ENCODE measurements around the gene XCR1.

XCR1 gene

DNA sequence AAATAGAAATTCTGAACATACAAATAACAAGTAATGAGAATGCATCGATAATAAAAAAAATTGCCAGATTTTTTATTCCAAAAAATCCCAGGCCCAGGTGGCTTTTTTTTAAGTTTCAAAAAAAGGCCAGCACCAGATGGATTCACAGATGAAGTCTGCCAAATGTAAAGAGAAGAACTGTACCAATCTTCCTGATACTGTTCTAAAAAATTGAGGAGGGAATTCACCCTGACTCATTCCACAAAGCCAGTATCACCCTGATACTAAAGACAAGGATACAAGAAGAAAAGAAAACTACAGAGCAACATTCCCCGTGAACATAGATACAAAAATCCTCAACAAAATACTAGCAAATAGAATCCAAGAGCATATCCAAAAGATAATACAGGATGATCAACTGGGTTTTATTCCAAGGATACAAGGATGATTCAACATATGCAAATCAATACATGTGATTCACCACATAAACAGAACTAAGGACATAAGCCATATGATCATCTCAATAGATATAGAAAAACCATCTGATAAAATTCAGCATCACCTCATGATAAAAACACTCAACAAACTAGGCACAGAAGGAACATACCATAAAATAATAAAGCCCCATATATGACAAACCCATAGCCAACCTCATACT lies 44.1 kb upstream of the XCR1 start:
- H3K27ac ChIP-seq (ENCODE audit: low read depth, low read length): no peak overlapping the region
- H3K36me3 ChIP-seq (ENCODE audit: control insufficient read depth, low read length): no peaks in the 10 kb centered on the region
- no peak for TF ChIP-seq EZH2phosphoT487 (IDR thresholded peaks at IDR 0.05; ENCODE audit: borderline replicate concordance, low read length)
- TF ChIP-seq, protein P1, sequence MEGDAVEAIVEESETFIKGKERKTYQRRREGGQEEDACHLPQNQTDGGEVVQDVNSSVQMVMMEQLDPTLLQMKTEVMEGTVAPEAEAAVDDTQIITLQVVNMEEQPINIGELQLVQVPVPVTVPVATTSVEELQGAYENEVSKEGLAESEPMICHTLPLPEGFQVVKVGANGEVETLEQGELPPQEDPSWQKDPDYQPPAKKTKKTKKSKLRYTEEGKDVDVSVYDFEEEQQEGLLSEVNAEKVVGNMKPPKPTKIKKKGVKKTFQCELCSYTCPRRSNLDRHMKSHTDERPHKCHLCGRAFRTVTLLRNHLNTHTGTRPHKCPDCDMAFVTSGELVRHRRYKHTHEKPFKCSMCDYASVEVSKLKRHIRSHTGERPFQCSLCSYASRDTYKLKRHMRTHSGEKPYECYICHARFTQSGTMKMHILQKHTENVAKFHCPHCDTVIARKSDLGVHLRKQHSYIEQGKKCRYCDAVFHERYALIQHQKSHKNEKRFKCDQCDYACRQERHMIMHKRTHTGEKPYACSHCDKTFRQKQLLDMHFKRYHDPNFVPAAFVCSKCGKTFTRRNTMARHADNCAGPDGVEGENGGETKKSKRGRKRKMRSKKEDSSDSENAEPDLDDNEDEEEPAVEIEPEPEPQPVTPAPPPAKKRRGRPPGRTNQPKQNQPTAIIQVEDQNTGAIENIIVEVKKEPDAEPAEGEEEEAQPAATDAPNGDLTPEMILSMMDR (IDR thresholded peaks at IDR 0.05; ENCODE audit: low read depth, low read length, poor library complexity, severe bottlenecking): no peak
- H3F3A ChIP-seq (ENCODE audit: control insufficient read depth, insufficient read depth): no peaks in the 10 kb centered on the region
- no peaks in the 10 kb centered on the region for H3K9me3 ChIP-seq (ENCODE audit: control insufficient read depth, insufficient read depth, low read length)
- H3K4me3 ChIP-seq (ENCODE audit: low read length): no peak overlapping the region
- H3K4me1 ChIP-seq (ENCODE audit: control insufficient read depth, low read length): no peaks in the 10 kb centered on the region
- H3K79me2 ChIP-seq (ENCODE audit: control insufficient read depth, low read length): no peaks in the 10 kb centered on the region
- no peak overlapping the region for H3K4me2 ChIP-seq (ENCODE audit: low read length)
- H3K27me3 ChIP-seq (ENCODE audit: control insufficient read depth, low read length): peaks cover 18% of the 10 kb centered on the region
- no peaks in the 10 kb centered on the region for H4K20me1 ChIP-seq (ENCODE audit: control insufficient read depth, insufficient read depth, low read depth, low read length)
- H3K9me2 ChIP-seq (replicated peaks; ENCODE audit: control insufficient read depth, low read length): no peaks in the 10 kb centered on the region

GRCh38 chr3:46070595-46071093 lies 43.4 kb upstream of the XCR1 start:
- no peak overlapping the region for H3K27ac ChIP-seq (ENCODE audit: low read depth, low read length)
- no peak overlapping the region for H3K4me2 ChIP-seq (ENCODE audit: low read length)
- no peak overlapping the region for H3K4me3 ChIP-seq (ENCODE audit: low read length)

DNA sequence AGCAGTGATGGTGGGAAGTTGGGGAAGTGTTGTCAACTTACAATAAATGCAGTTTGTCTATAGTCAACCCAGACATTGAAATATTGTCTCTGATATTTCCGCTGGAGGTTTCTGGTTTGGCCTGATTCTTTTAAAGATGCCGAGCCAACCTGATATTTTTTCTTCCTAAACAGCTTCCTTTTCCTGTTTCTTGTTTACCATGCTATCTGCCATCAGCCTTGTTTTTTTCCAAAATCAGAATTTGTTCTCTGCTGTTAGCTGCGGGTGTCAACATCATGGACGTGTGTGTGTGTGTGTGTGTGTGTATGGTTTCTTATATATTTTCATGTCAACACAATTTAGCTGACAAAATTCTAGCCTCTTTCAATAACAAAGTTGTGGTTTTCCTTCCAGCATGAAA lies 41.2 kb upstream of the XCR1 start:
- H3F3A ChIP-seq (ENCODE audit: control insufficient read depth, insufficient read depth): no peaks in the 10 kb centered on the region
- TF ChIP-seq, protein P1 (IDR thresholded peaks at IDR 0.05; ENCODE audit: low read depth, low read length, poor library complexity, severe bottlenecking): no peak
- TF ChIP-seq EZH2phosphoT487 (IDR thresholded peaks at IDR 0.05; ENCODE audit: borderline replicate concordance, low read length): no peak
- peaks cover 33% of the 10 kb centered on the region for H3K27me3 ChIP-seq (ENCODE audit: control insufficient read depth, low read length)
- H3K4me2 ChIP-seq (ENCODE audit: low read length): no peak overlapping the region
- no peaks in the 10 kb centered on the region for H3K36me3 ChIP-seq (ENCODE audit: control insufficient read depth, low read length)
- no peak overlapping the region for H3K27ac ChIP-seq (ENCODE audit: low read depth, low read length)
- no peak overlapping the region for H3K4me3 ChIP-seq (ENCODE audit: low read length)
- H4K20me1 ChIP-seq (ENCODE audit: control insufficient read depth, insufficient read depth, low read depth, low read length): no peaks in the 10 kb centered on the region
- no peaks in the 10 kb centered on the region for H3K79me2 ChIP-seq (ENCODE audit: control insufficient read depth, low read length)
- H3K9me2 ChIP-seq (replicated peaks; ENCODE audit: control insufficient read depth, low read length): no peaks in the 10 kb centered on the region
- no peaks in the 10 kb centered on the region for H3K9me3 ChIP-seq (ENCODE audit: control insufficient read depth, insufficient read depth, low read length)
- H3K4me1 ChIP-seq (ENCODE audit: control insufficient read depth, low read length): no peaks in the 10 kb centered on the region

More at GRCh38 chr3:46070595-46071093, 43.4 kb upstream of the XCR1 start:
- no peaks in the 10 kb centered on the region for H3F3A ChIP-seq (ENCODE audit: control insufficient read depth, insufficient read depth)
- H3K4me1 ChIP-seq (ENCODE audit: control insufficient read depth, low read length): no peaks in the 10 kb centered on the region
- H3K79me2 ChIP-seq (ENCODE audit: control insufficient read depth, low read length): no peaks in the 10 kb centered on the region
- TF ChIP-seq, protein P1 (IDR thresholded peaks at IDR 0.05; ENCODE audit: low read depth, low read length, poor library complexity, severe bottlenecking): no peak
- H3K27me3 ChIP-seq (ENCODE audit: control insufficient read depth, low read length): peaks cover 18% of the 10 kb centered on the region
- H3K9me3 ChIP-seq (ENCODE audit: control insufficient read depth, insufficient read depth, low read length): no peaks in the 10 kb centered on the region
- no peaks in the 10 kb centered on the region for H3K36me3 ChIP-seq (ENCODE audit: control insufficient read depth, low read length)
- H4K20me1 ChIP-seq (ENCODE audit: control insufficient read depth, insufficient read depth, low read depth, low read length): no peaks in the 10 kb centered on the region
- H3K9me2 ChIP-seq (replicated peaks; ENCODE audit: control insufficient read depth, low read length): no peaks in the 10 kb centered on the region
